ENCODE results near the gene ST8SIA6.
"Not testable (repeated sequence)": the region's sequence is repeated elsewhere in the genome, so short reads cannot be mapped to it uniquely, and the experiment has no call there.

Gene ST8SIA6

GRCh38 chr10:17340144-17340829 is 114.1 kb downstream of the ST8SIA6 start:
- no peak for TF ChIP-seq CTCF (conservative IDR thresholded peaks at IDR 0.05; ENCODE audit: low read depth)
- H3K27ac ChIP-seq = no peak overlapping the region
- ChIA-PET CTCF (no interaction called here), POLR2A (ENCODE audit: low non-redundant PET) (no interaction called here)
- no peak for DNase-seq (ENCODE audit: low spot score)

GRCh38 chr10:17335065-17335464 is 119.3 kb downstream of the ST8SIA6 start:
- no peak for TF ChIP-seq CTCF (conservative IDR thresholded peaks at IDR 0.05; ENCODE audit: low read depth)
- no peak overlapping the region for H3K27ac ChIP-seq
- ChIA-PET CTCF (no interaction called here), POLR2A (ENCODE audit: low non-redundant PET) (no interaction called here)
- DNase-seq (ENCODE audit: low spot score) = peak; percentile 59

- no peak for TF ChIP-seq CTCF (conservative IDR thresholded peaks at IDR 0.05; ENCODE audit: low read depth)
- no peak overlapping the region for H3K27ac ChIP-seq
- CTCF ChIA-PET = no interaction called here
- POLR2A ChIA-PET (ENCODE audit: low non-redundant PET) = no interaction called here
- DNase-seq (ENCODE audit: low spot score) = no peak
These were observed 123.9 kb downstream of the ST8SIA6 start for GRCh38 chr10:17330501-17330900.

GRCh38 chr10:17326377-17326776 is 128.0 kb downstream of the ST8SIA6 start:
- TF ChIP-seq CTCF (conservative IDR thresholded peaks at IDR 0.05; ENCODE audit: low read depth) = no peak
- CTCF ChIA-PET = no interaction called here
- POLR2A ChIA-PET (ENCODE audit: low non-redundant PET) = no interaction called here
- H3K27ac ChIP-seq = no peak overlapping the region
- no peak for DNase-seq (ENCODE audit: low spot score)

- POLR2A ChIA-PET (ENCODE audit: low non-redundant PET); H3K27ac ChIP-seq; DNase-seq (ENCODE audit: low spot score); CTCF ChIA-PET: not testable (repeated sequence)
These were observed 132.4 kb downstream of the ST8SIA6 start for GRCh38 chr10:17321957-17322356.

- no peak overlapping the region for H3K27ac ChIP-seq
- DNase-seq (ENCODE audit: low spot score) = no peak
- CTCF ChIA-PET = interaction anchor here (0.7 kb wide), 1 partner anchor 34 kb away, joined by 4 read pairs; no protein-coding TSS in a partner anchor
- POLR2A ChIA-PET (ENCODE audit: low non-redundant PET) = no interaction called here
- no peak for TF ChIP-seq CTCF (conservative IDR thresholded peaks at IDR 0.05; ENCODE audit: low read depth)
These were observed 137.8 kb downstream of the ST8SIA6 start for GRCh38 chr10:17316488-17317170.

GRCh38 chr10:17309435-17309834 is 145.0 kb downstream of the ST8SIA6 start:
- no peak for TF ChIP-seq CTCF (conservative IDR thresholded peaks at IDR 0.05; ENCODE audit: low read depth)
- ChIA-PET CTCF (no interaction called here), POLR2A (ENCODE audit: low non-redundant PET) (no interaction called here)
- DNase-seq (ENCODE audit: low spot score) = no peak
- no peak overlapping the region for H3K27ac ChIP-seq
